ENCODE results near the gene TLCD5. TPM values are rescaled to one million over a fixed set of nuclear protein-coding genes. Genes with fewer than 3 reads are reported as not detected.

The TLCD5 gene
- total RNA-seq, 1 experiment from 2014 or later: 7.1 TPM

DNA sequence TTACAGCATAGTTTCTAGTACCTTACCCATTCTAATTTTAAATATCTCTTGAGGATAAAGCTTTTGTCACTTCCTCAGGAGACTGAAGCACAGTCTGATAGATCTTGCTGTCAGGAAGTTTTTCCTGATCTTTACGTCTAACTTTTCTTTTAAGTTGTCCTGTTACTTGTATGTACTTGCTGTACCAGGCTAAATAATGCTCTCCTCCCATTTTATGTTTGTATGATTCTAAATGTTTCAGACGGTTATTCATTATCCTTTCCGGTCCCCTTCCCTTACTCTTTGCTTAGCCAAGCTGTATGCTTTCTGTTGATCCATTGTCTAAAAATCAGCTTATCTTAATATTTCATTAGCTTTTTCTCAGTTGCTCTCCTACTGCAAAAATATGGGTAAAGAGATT, 17.1 kb downstream of the TLCD5 start:
- no peak overlapping the region for H3K4me2 ChIP-seq (ENCODE audit: insufficient read depth, insufficient read length, low read length)
- no peak overlapping the region for H2BK20ac ChIP-seq (ENCODE audit: low read depth, low read length, poor library complexity, severe bottlenecking)
- H3K18ac ChIP-seq (ENCODE audit: insufficient read length, low read depth, low read length): no peak overlapping the region
- Mint-ChIP-seq H3K36me3 (ENCODE audit: insufficient read depth in 1 of 3, low read depth in 3 of 3) (no peaks in the 10 kb centered on the region), H3K4me1 (peaks cover 36 to 41% of the 10 kb centered on the region in 2 experiments), H3K9me3 (no peaks in the 10 kb centered on the region), H3K4me3 (no peak overlapping the region), H3K27ac (peak overlapping the region in 1 of 3 experiments; percentile 30; a peak in 3 of 7 replicates), H3K27me3 (ENCODE audit: low read depth) (no peaks in the 10 kb centered on the region)
- no peak overlapping the region for H2AFZ ChIP-seq (ENCODE audit: low read length)
- H2BK12ac ChIP-seq (ENCODE audit: insufficient read length, low read depth, low read length): no peak overlapping the region
- no peak overlapping the region for H2BK5ac ChIP-seq (ENCODE audit: insufficient read length, low read length)
- no peak overlapping the region for H2AK5ac ChIP-seq (ENCODE audit: insufficient read length, low read length)
- H4K91ac ChIP-seq (ENCODE audit: insufficient read length, low read depth, low read length): no peak overlapping the region
- no peak overlapping the region for H4K5ac ChIP-seq (ENCODE audit: insufficient read length, low read depth, low read length)
- no peaks in the 10 kb centered on the region for H3K9me3 ChIP-seq (ENCODE audit: control insufficient read depth, low read depth, low read length)
- no peak overlapping the region for H4K8ac ChIP-seq (replicated peaks; ENCODE audit: insufficient read length, low read depth, low read length)
- no peaks in the 10 kb centered on the region for H4K20me1 ChIP-seq (ENCODE audit: control insufficient read depth, insufficient read depth, insufficient read length)
- H3K27me3 ChIP-seq (ENCODE audit: insufficient read depth, low read length): no peaks in the 10 kb centered on the region
- no CpG with 5 or more reads among the region's 3 CpGs for WGBS (ENCODE audit: extremely low coverage, insufficient read length, low lambda C conversion rate)
- TF ChIP-seq CTCF (conservative IDR thresholded peaks at IDR 0.05): no peak
- H2BK120ac ChIP-seq (ENCODE audit: low read depth, low read length, poor library complexity, severe bottlenecking): no peak overlapping the region
- no peak overlapping the region for H3K56ac ChIP-seq (ENCODE audit: insufficient read length, low read depth, low read length)
- no peak overlapping the region for H3K9ac ChIP-seq (ENCODE audit: extremely low read depth, insufficient read length, low read length)
- H3K4ac ChIP-seq (ENCODE audit: low read depth, low read length): no peak overlapping the region
- H3T11ph ChIP-seq (ENCODE audit: low read length): no peak overlapping the region
- H3K23me2 ChIP-seq (ENCODE audit: insufficient read length, low read depth, low read length, poor library complexity, severe bottlenecking): peaks cover 5% of the 10 kb centered on the region
- peaks cover 13% of the 10 kb centered on the region for H3K79me2 ChIP-seq (ENCODE audit: insufficient read depth, low read length)
- peaks cover 7% of the 10 kb centered on the region for H3K79me1 ChIP-seq (ENCODE audit: insufficient read depth, low read depth, low read length, poor library complexity, severe bottlenecking)
- H3K4me1 ChIP-seq (ENCODE audit: insufficient read depth, low read length): peaks cover 6% of the 10 kb centered on the region; the same call in 1 of the 2 replicates
- H2BK15ac ChIP-seq (ENCODE audit: low read depth, low read length): no peak overlapping the region
- no peak overlapping the region for H3K27ac ChIP-seq (ENCODE audit: insufficient read length, low read depth, low read length)
- no peak overlapping the region for H3K23ac ChIP-seq (ENCODE audit: insufficient read length, low read depth, low read length)
- H3K14ac ChIP-seq (ENCODE audit: insufficient read depth, low read length): no peak overlapping the region
- no peak for DNase-seq
